K562 (cell line): Measurements from ENCODE around the gene TMEM79. TPM values are rescaled to one million over a fixed set of nuclear protein-coding genes. Genes with fewer than 3 reads are reported as not detected.

ENCODE experiments used
- ARHGAP35 ChIP-seq: fragments of 450-650 bp; IDR thresholded peaks from 2 replicates; pipeline ENCODE4 v1.6.1; 2018; ENCODE audit not compliant: partially characterized antibody
- HMBOX1 ChIP-seq: sonication (generic); IDR thresholded peaks from 2 replicates; pipeline ENCODE4 v1.6.1; 2016
- KDM4B ChIP-seq, 2 experiments: fragments of 450-650 bp in 1 of 2; sonication (generic) in 1 of 2; IDR thresholded peaks; 2 replicates each; pipeline ENCODE4 v1.6.1; 2016 to 2017; ENCODE audit warnings: borderline replicate concordance in 2 of 2, antibody characterized with exemption in 1 of 2, low read depth in 1 of 2, mild to moderate bottlenecking in 1 of 2
- NFE2L1 ChIP-seq: fragments of 450-650 bp; IDR thresholded peaks from 2 replicates; pipeline ENCODE4 v1.6.1; 2016; ENCODE audit warnings: missing genetic modification characterization, low read depth, mild to moderate bottlenecking, missing compliant biosample characterization, moderate library complexity, borderline replicate concordance
- PRPF4 ChIP-seq: fragments of 200-400 bp; formaldehyde crosslinking; IDR thresholded peaks from one replicate; pipeline ENCODE4 v1.6.1; 2017; ENCODE audit warnings: low read length, low read depth, mild to moderate bottlenecking; ENCODE audit not compliant: insufficient read depth, poor library complexity, severe bottlenecking
- RAD21 ChIP-seq, 2 experiments: fragments of 250-450 bp in 1 of 2; fragments of 450-650 bp in 1 of 2; sonication (Bioruptor Pico) in 1 of 2; formaldehyde crosslinking in 1 of 2; IDR thresholded peaks in 1 of 2; conservative IDR thresholded peaks in 1 of 2; 2 replicates each; pipeline versions ENCODE4 v1.4.0 to v1.8.0; 2020 to 2022; ENCODE audit warnings: mild to moderate bottlenecking in 2 of 2, moderate library complexity in 1 of 2
- RNF2 ChIP-seq: sonication (generic); IDR thresholded peaks from 2 replicates; pipeline ENCODE4 v1.6.1; 2016
- SREBF1 ChIP-seq: fragments of 150-350 bp; IDR thresholded peaks from 2 replicates; pipeline ENCODE4 v1.6.1; 2014; ENCODE audit warnings: antibody characterized with exemption, low read depth, low read length, borderline replicate concordance
- TAF7 ChIP-seq: fragments of 450-650 bp; IDR thresholded peaks from 2 replicates; pipeline ENCODE4 v1.6.1; 2016; ENCODE audit warnings: missing genetic modification characterization, missing compliant biosample characterization
- TFAP4 ChIP-seq: sonication (generic); formaldehyde crosslinking; IDR thresholded peaks from 2 replicates; pipeline ENCODE4 v1.8.0; 2022; ENCODE audit warnings: missing genetic modification reagents, mild to moderate bottlenecking, moderate library complexity, borderline replicate concordance
- polyA plus RNA-seq, 8 experiments: library from polyadenylated mRNA; depleted of rRNA in 4 of 8; stranded (reverse) in 5 of 8; unstranded in 3 of 8; fragments of >200 nt; fragmentation: Nextera tagmentation in 2 of 8; fragmentation: Illumina TruSeq in 1 of 8; extraction: Ambion mirVana in 2 of 8; extraction: Trizol in 1 of 8; gene quantifications; 2 replicates each; pipeline versions ENCODE4 v1.2.1 to v1.2.3, GENCODE V29; 2011 to 2014; ENCODE audit warnings: inconsistent platforms in 1 of 8, missing spikeins in 1 of 8
- total RNA-seq, 7 experiments: library from RNA; depleted of rRNA in 6 of 7; stranded (reverse); fragments of >200 nt in 6 of 7; fragmentation: Illumina TruSeq in 2 of 7; extraction: Trizol in 2 of 7; gene quantifications; 2 replicates each; pipeline versions ENCODE4 v1.2.1 to v1.2.3, GENCODE V29; 2011 to 2021; ENCODE audit warnings: low replicate concordance in 1 of 7
- TF ChIP-seq, protein P1 (sequence below), 2 experiments: IDR thresholded peaks; 2 replicates each; pipeline ENCODE4 v1.6.1; 2012; ENCODE audit warnings: improper control_type of control experiment in 2 of 2, low read depth in 2 of 2, low read length in 2 of 2, borderline replicate concordance in 1 of 2
- TF ChIP-seq, protein P2 (sequence below): fragments of 250-450 bp; sonication (Bioruptor Pico); IDR thresholded peaks from 2 replicates; pipeline ENCODE4 v1.4.0; 2020; ENCODE audit warnings: mild to moderate bottlenecking
- TF ChIP-seq, protein P3 (sequence below): fragments of 250-450 bp; sonication (Bioruptor Pico); IDR thresholded peaks from 2 replicates; pipeline ENCODE4 v1.4.0; 2020
- TF ChIP-seq, protein P4 (sequence below), 2 experiments: fragments of 450-650 bp; conservative IDR thresholded peaks; 2 replicates each; pipeline ENCODE4 v1.6.1; 2017; ENCODE audit warnings: mild to moderate bottlenecking in 2 of 2, moderate library complexity in 2 of 2

TMEM79 gene
- total and polyA plus RNA-seq, 9 of the 15 experiments (the other 6 are each of a cell fraction or from before 2014, with no cell fraction given) = 0.69 to 6.8 (median 4.0) TPM

DNA sequence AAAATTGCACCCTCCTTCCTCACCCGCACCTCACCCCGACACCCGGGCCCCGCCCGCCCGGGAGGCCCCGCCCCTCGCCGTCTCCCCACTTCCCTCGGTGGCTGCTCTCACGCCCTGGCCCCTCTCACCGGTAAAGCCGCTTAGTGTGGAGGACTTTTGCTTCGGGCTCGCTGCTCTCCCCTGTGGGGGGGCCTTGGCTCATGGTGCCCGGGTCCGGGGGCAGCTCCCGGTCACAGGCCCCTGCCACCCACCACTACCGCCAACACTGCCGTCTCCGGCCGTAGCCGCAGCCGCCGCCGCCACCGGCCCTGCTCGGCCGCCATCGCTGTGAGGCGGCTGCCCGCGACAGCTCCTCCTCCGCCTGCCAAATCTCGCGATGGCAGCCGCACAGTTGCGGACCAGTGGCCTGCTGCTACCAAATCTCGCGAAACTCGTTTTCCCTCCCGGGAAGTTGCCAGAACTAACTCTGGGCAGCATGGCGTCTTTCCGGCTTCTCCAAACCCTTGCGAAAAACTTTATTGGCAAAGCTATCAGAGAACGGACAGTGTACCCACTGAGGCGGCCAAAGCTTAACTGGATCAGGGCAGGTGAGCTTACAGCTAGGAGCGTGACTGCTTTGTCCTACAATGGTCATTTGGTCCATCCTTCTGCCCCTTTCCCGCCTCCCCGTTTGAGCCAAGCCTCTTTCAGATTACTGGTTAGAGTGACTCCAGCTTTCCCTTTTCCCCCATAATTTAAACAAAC is 1.5 kb upstream of the TMEM79 start, which contains the start of gene SMG5 (continued):
- TF ChIP-seq, protein P1, sequence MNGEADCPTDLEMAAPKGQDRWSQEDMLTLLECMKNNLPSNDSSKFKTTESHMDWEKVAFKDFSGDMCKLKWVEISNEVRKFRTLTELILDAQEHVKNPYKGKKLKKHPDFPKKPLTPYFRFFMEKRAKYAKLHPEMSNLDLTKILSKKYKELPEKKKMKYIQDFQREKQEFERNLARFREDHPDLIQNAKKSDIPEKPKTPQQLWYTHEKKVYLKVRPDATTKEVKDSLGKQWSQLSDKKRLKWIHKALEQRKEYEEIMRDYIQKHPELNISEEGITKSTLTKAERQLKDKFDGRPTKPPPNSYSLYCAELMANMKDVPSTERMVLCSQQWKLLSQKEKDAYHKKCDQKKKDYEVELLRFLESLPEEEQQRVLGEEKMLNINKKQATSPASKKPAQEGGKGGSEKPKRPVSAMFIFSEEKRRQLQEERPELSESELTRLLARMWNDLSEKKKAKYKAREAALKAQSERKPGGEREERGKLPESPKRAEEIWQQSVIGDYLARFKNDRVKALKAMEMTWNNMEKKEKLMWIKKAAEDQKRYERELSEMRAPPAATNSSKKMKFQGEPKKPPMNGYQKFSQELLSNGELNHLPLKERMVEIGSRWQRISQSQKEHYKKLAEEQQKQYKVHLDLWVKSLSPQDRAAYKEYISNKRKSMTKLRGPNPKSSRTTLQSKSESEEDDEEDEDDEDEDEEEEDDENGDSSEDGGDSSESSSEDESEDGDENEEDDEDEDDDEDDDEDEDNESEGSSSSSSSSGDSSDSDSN (IDR thresholded peaks at IDR 0.05; ENCODE audit: borderline replicate concordance in 1 of 2, low read depth in 2 of 2, low read length in 2 of 2) = peak in 1 of 2 experiments; percentile 42; a peak in 1 of 4 replicates
- TF ChIP-seq PRPF4 (peak; percentile 63), RAD21 (CRISPR knock-in tag; conservative IDR thresholded peaks at IDR 0.05 in 1 of 2, IDR thresholded peaks at IDR 0.05 in 1 of 2) (no peak), SREBF1 (no peak), RNF2 (0 out of 2 replicates have a peak, but pooled peaks have one; percentile 45), TFAP4 (CRISPR knock-in tag) (peak; percentile 87), KDM4B (IDR thresholded peaks at IDR 0.05; ENCODE audit: borderline replicate concordance in 2 of 2, low read depth in 1 of 2) (peak in 1 of 2 experiments; percentile 29; a peak in 1 of 4 replicates), TAF7 (tag) (peak; percentile 94), NFE2L1 (tag) (no peak), HMBOX1 (peak; percentile 77; the same call in 1 of the 2 replicates), ARHGAP35 (peak; percentile 97)
- TF ChIP-seq, protein P2, sequence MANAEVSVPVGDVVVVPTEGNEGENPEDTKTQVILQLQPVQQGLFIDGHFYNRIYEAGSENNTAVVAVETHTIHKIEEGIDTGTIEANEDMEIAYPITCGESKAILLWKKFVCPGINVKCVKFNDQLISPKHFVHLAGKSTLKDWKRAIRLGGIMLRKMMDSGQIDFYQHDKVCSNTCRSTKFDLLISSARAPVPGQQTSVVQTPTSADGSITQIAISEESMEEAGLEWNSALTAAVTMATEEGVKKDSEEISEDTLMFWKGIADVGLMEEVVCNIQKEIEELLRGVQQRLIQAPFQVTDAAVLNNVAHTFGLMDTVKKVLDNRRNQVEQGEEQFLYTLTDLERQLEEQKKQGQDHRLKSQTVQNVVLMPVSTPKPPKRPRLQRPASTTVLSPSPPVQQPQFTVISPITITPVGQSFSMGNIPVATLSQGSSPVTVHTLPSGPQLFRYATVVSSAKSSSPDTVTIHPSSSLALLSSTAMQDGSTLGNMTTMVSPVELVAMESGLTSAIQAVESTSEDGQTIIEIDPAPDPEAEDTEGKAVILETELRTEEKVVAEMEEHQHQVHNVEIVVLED (CRISPR knock-in tag) = peak; percentile 45; the same call in 1 of the 2 replicates
- TF ChIP-seq, protein P3, sequence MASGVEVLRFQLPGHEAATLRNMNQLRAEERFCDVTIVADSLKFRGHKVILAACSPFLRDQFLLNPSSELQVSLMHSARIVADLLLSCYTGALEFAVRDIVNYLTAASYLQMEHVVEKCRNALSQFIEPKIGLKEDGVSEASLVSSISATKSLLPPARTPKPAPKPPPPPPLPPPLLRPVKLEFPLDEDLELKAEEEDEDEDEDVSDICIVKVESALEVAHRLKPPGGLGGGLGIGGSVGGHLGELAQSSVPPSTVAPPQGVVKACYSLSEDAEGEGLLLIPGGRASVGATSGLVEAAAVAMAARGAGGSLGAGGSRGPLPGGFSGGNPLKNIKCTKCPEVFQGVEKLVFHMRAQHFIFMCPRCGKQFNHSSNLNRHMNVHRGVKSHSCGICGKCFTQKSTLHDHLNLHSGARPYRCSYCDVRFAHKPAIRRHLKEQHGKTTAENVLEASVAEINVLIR (CRISPR knock-in tag) = peak; percentile 25; the same call in 1 of the 2 replicates
- TF ChIP-seq, protein P4, sequence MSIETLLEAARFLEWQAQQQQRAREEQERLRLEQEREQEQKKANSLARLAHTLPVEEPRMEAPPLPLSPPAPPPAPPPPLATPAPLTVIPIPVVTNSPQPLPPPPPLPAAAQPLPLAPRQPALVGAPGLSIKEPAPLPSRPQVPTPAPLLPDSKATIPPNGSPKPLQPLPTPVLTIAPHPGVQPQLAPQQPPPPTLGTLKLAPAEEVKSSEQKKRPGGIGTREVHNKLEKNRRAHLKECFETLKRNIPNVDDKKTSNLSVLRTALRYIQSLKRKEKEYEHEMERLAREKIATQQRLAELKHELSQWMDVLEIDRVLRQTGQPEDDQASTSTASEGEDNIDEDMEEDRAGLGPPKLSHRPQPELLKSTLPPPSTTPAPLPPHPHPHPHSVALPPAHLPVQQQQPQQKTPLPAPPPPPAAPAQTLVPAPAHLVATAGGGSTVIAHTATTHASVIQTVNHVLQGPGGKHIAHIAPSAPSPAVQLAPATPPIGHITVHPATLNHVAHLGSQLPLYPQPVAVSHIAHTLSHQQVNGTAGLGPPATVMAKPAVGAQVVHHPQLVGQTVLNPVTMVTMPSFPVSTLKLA (conservative IDR thresholded peaks at IDR 0.05) = peak; percentile 84 to 89
